Putamen (tissue), 1 donor: ENCODE measurements around the gene CARD14.
A peak's percentile ranks its signal among the peaks of the same experiment; 100 is the strongest.

Experiments used
- DNase-seq: peaks from one replicate; pipeline ENCODE4 v3.0.0-alpha.2; 2016; ENCODE audit warnings: low spot score

CARD14 gene

DNA sequence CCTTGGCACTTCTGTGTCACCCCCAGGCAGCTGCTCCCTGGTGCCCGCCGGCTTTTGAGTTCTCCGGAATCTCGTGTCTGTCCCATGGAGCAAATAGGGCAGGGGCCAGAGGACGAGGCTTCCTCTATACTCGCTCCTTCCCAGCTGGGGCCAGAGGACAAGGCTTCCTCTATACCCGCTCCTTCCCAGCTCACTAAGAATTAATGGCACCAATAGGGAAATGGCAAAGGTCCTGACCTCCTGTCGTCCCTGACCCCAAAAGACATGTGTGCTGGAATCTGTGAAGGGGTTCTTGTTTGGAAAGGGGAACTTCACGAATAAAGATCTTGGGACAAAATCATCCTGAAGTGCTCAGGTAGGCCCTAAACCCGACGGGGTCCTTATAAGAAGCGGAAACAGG is 42.7 kb downstream of the CARD14 start:
- DNase-seq: no peak

- DNase-seq: peak; percentile 37
Measured at GRCh38 chr17:80212962-80213642, 43.3 kb downstream of the CARD14 start.

DNA sequence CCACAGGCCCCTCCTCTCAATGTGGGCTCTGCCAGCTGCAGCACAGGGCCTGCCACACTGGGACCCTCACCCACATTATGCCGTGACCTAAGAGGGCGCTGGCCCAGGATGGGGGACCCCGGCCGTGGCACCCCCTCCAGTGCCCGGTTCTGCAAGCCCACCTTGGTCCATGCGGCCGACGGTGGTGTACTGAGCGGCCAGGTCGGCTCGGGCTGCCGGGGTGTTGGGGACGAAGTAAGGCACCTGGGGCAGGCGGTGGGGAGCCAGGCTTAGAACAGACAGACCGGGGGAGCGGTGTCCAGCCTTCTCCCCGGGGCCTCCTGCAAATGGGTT is 43.8 kb downstream of the CARD14 start:
- no peak for DNase-seq

DNA sequence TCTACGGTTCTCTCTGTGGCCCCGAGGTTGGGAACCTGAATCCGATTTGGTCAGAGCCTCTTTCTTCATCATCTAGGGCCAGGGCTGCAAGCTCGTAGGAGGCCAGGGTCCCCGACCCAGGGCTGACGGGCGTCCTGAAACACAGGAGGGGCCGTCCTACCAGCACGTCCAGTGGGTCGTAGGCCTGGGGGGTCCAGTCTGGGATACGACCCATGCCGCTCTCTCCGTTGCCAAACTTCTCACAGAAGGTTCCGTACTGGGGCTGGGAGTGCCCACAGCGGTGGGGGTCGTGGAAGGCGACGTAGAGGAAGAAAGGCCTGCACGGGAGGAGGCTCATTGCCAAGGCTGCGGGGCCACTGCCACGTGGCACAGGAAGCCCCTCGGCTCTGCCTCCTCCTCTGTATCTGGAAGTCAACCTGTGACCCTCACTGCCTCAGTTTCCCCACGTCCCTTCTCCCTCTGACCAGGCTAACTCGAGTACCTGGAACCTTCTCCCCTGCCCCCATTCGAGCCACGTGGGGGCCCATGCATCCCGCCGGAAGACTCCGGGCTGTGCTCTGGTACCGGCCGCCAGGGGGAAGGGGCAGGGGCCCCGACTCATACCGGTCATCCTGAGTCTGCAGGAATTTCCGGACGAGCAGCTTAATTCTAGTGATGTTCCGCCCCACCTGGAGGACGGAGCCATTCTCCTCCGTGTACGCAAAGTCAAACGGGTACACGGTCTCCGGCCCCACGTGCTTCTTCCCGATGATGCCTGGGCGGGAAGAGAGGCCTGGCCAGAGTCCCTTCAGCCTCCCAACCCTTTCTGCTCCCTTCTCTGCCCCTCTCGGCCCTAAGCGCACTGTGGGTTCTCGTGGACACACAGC is 44.4 kb downstream of the CARD14 start:
- no peak for DNase-seq

- DNase-seq: no peak
Measured at GRCh38 chr17:80214878-80215210, 45.0 kb downstream of the CARD14 start.

GRCh38 chr17:80216473-80217456 is 46.9 kb downstream of the CARD14 start:
- DNase-seq: no peak

DNA sequence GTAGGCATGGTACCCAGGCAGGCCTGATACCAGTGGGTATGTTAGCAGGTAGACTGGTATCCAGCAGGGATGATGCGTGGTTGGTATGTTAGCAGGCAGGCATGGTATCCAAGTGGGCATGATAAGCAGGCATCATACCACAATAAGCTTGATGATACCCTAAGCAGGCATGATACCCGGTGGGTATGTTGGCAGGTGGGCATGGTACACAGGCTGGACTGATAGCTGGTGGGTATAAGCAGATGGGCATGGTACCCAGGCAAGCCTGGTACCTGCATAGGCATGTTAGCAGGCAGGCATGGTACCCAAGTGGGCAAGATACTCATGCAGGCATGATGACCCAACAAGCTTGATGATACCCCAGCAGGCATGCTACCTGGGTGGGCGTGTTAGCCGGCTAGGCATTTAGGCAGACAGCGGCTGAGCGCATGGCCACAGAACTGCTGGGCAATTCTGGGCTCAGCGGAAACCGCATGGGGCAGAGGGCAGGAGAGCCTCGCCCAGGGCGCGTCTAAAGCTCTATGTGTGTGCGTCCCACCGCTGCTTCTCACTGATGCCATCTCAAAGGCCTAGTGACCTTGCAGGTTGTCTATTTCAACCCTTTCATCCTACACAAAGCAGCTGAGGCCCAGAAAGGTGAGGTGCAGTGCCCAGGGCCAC is 48.0 kb downstream of the CARD14 start:
- DNase-seq: no peak

- DNase-seq: no peak
Measured at GRCh38 chr17:80218391-80218790, 48.6 kb downstream of the CARD14 start.

GRCh38 chr17:80219013-80219762 is 49.4 kb downstream of the CARD14 start:
- DNase-seq: no peak

DNA sequence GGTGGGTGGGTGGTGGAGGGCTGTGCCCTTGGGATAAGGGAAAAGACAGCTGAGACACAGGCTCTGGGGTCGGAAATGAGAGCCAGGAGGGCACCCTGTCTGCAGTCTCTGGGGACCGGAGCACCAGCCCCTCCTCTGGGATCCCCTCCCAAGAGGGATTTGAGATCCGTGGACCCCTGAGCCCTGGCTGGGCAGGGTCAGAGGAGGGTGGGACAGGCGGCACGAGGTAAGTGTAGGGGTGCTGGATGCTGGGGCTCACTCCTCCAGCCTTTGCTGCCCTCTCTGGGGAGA is 49.9 kb downstream of the CARD14 start:
- DNase-seq: no peak

GRCh38 chr17:80220054-80220735 is 50.4 kb downstream of the CARD14 start, which contains the start of the genes SGSH and SLC26A11:
Gene SGSH, minus strand, starts transcription at chr17:80220333. Its CDS starts 20 bp downstream, at chr17:80220313.
Gene SLC26A11, plus strand, starts transcription at chr17:80220427. Its CDS starts 1,134 bp downstream, at chr17:80221561.
- DNase-seq: peak; percentile 37

GRCh38 chr17:80220736-80221215 is 50.9 kb downstream of the CARD14 start:
- no peak for DNase-seq

- DNase-seq: no peak
Measured at GRCh38 chr17:80221351-80222105, 51.7 kb downstream of the CARD14 start.

GRCh38 chr17:80222376-80223141 is 52.7 kb downstream of the CARD14 start:
- no peak for DNase-seq

DNA sequence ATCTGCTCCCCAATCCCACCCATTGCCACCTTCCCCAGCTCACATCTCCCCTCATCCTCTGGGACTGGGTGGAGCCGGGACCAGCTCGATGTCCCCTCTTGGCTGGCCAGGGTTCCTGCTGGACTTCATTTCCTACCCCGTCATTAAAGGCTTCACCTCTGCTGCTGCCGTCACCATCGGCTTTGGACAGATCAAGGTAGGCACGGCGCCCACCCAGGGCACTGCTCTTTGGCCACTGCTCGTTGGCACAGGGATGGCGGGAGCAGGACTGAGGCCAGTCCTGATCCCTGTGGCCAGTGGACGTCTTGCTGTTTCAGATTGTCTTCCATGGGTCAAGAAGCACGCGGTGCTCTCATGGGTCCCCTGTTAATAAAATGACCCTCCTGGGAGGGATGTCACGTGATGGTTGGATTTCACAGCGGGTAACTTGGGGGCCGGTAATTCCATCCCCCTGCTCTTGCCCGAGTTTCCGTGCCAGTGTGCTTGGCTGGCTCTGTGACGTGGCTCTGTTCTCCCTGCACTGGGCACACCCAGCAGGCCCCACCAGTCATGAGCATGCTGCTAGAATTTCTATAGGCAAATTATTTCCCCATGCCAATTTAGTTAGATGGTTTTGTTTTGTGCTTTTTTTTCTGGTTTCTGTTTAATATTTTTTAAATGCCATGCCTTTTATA is 53.4 kb downstream of the CARD14 start:
- DNase-seq: no peak

- DNase-seq: no peak
Measured at GRCh38 chr17:80223838-80224497, 54.1 kb downstream of the CARD14 start.

DNA sequence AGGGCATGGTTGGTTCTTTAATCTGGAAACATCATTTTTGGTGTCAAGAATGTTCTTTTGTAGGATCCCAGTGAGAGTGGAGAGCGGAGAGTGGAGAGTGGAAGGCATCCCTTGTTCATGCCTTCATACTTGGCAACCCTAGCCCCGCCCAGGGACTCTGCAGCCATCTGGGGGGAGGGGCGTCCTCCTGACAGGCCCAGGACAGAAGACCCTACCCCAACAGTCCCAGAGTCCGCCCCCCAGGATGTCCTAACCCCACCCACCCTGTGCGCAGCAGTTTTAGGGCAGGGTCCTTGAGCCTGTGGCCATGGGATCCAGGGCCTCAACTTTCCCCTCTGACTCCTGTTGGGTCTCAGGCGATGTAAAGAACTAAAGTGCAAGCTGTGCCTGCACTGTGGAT is 54.9 kb downstream of the CARD14 start:
- no peak for DNase-seq

- no peak for DNase-seq
Measured at GRCh38 chr17:80225230-80225629, 55.4 kb downstream of the CARD14 start.
